OCI-LY1 (cell line): ENCODE measurements around the gene IQCM.

Experiments
- H2AFZ ChIP-seq: fragments of 200-600 bp; sonication (generic), shearing (Covaris generic); 2 replicates; pipeline ENCODE4 v1.6.0; 2014; ENCODE audit warnings: antibody characterized with exemption, mild to moderate bottlenecking, low read length
- H3F3A ChIP-seq: fragments of 200-600 bp; sonication (generic), shearing (Covaris generic); 2 replicates; pipeline ENCODE4 v1.6.0; 2014; ENCODE audit warnings: mild to moderate bottlenecking, antibody characterized with exemption, low read length, moderate library complexity; ENCODE audit not compliant: insufficient read depth
- H3K27ac ChIP-seq: fragments of 200-600 bp; sonication (generic); 2 replicates; pipeline ENCODE4 v1.5.1; 2014; ENCODE audit warnings: low read length, mixed run types, mild to moderate bottlenecking, low read depth; ENCODE audit not compliant: poor library complexity, severe bottlenecking
- H3K27me3 ChIP-seq: fragments of 200-600 bp; sonication (generic); 2 replicates; pipeline ENCODE4 v1.6.0; 2014; ENCODE audit warnings: antibody characterized with exemption, mild to moderate bottlenecking, low read length, moderate library complexity; ENCODE audit not compliant: insufficient read depth
- H3K36me3 ChIP-seq: fragments of 200-600 bp; sonication (generic); 2 replicates; pipeline ENCODE4 v1.6.1; 2014; ENCODE audit warnings: mild to moderate bottlenecking, antibody characterized with exemption, low read length, moderate library complexity, mixed read lengths; ENCODE audit not compliant: insufficient read depth
- H3K4me1 ChIP-seq: fragments of 200-600 bp; sonication (generic); 2 replicates; pipeline ENCODE4 v1.5.1; 2014; ENCODE audit warnings: mild to moderate bottlenecking, low read length, moderate library complexity; ENCODE audit not compliant: insufficient read depth, severe bottlenecking
- H3K4me2 ChIP-seq: fragments of 200-600 bp; sonication (generic), shearing (Covaris generic); 2 replicates; pipeline ENCODE4 v1.6.1; 2014; ENCODE audit warnings: low read length
- H3K4me3 ChIP-seq: fragments of 200-600 bp; sonication (generic); 2 replicates; pipeline ENCODE4 v1.5.1; 2014; ENCODE audit warnings: low read length, low read depth, mild to moderate bottlenecking, mixed read lengths; ENCODE audit not compliant: poor library complexity, severe bottlenecking
- H3K79me2 ChIP-seq: fragments of 200-600 bp; shearing (Covaris generic); 2 replicates; pipeline ENCODE4 v1.6.1; 2016; ENCODE audit warnings: mixed run types, low read length, mixed read lengths; ENCODE audit not compliant: insufficient read depth
- H3K9ac ChIP-seq: fragments of 200-600 bp; sonication (generic), shearing (Covaris generic); 2 replicates; pipeline ENCODE4 v1.6.1; 2014; ENCODE audit warnings: mild to moderate bottlenecking, low read length, mixed read lengths
- H3K9me2 ChIP-seq: fragments of 200-600 bp; sonication (generic), shearing (Covaris generic); 2 replicates; pipeline ENCODE4 v1.6.1; 2014; ENCODE audit warnings: low read depth, mild to moderate bottlenecking, low read length, mixed read lengths
- H3K9me3 ChIP-seq: fragments of 200-600 bp; shearing (Covaris generic); 2 replicates; pipeline ENCODE4 v1.6.1; 2014; ENCODE audit warnings: low read length, mixed read lengths
- H4K20me1 ChIP-seq: fragments of 200-600 bp; sonication (generic), shearing (Covaris generic); 2 replicates; pipeline ENCODE4 v1.6.0; 2016; ENCODE audit warnings: mild to moderate bottlenecking, low read length; ENCODE audit not compliant: insufficient read depth
- CTCF ChIP-seq: fragments of 200-600 bp; sonication (generic), shearing (Covaris generic); IDR thresholded peaks from 2 replicates; pipeline ENCODE4 v1.5.1; 2017; ENCODE audit warnings: mild to moderate bottlenecking, antibody characterized with exemption, low read length, moderate library complexity, mixed read lengths
- EZH2 ChIP-seq: fragments of 200-600 bp; sonication (generic), shearing (Covaris generic); IDR thresholded peaks from 2 replicates; pipeline ENCODE4 v1.8.0; 2017; ENCODE audit warnings: borderline replicate concordance, mixed run types, mild to moderate bottlenecking, antibody characterized with exemption, low read length, moderate library complexity, mixed read lengths

IQCM gene

GRCh38 chr4:149799546-149799945, 16.1 kb downstream of the IQCM start:
- no peak overlapping the region for H2AFZ ChIP-seq
- no peaks in the 10 kb centered on the region for H3K79me2 ChIP-seq
- no peaks in the 10 kb centered on the region for H3K9me2 ChIP-seq
- H3K27ac ChIP-seq, result no peak overlapping the region
- H3K4me3 ChIP-seq, result no peak overlapping the region
- H3K36me3 ChIP-seq, result no peaks in the 10 kb centered on the region
- H3K9me3 ChIP-seq, result no peaks in the 10 kb centered on the region
- no peak overlapping the region for H3K4me2 ChIP-seq
- H3K4me1 ChIP-seq, result no peaks in the 10 kb centered on the region
- H3K9ac ChIP-seq, result no peak overlapping the region
- H4K20me1 ChIP-seq, result no peaks in the 10 kb centered on the region
- H3K27me3 ChIP-seq, result no peaks in the 10 kb centered on the region
- TF ChIP-seq EZH2, result no peak
- no peak for TF ChIP-seq CTCF
- no peaks in the 10 kb centered on the region for H3F3A ChIP-seq

DNA sequence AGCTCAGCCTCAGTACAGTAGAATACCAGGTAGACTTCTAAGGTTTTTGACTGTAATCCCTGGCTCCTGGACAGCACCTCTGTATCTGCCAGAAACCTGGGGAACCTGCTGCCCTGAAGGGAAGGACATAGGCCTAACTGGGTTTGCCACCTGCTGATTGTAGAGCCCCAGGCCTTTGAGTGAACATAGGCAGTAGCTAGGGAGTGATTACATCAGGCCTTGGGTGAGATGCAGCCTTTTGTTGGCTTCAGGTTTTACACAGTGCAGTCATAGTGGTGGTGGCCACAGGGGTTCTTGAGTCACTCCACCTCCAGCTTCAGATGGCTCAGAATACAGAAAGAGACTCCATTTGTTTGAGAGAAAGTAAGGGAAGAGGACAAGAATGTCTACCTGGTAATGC, 19.3 kb downstream of the IQCM start:
- Histone ChIP-seq H3K4me1 (no peaks in the 10 kb centered on the region), H2AFZ (no peak overlapping the region), H3K9me3 (no peaks in the 10 kb centered on the region), H3K27me3 (no peaks in the 10 kb centered on the region), H3K4me3 (no peak overlapping the region), H3K27ac (no peak overlapping the region), H3K36me3 (no peaks in the 10 kb centered on the region), H3K9me2 (no peaks in the 10 kb centered on the region), H4K20me1 (no peaks in the 10 kb centered on the region), H3F3A (no peaks in the 10 kb centered on the region), H3K79me2 (no peaks in the 10 kb centered on the region), H3K4me2 (no peak overlapping the region), H3K9ac (no peak overlapping the region)
- no peak for TF ChIP-seq EZH2
- no peak for TF ChIP-seq CTCF

DNA sequence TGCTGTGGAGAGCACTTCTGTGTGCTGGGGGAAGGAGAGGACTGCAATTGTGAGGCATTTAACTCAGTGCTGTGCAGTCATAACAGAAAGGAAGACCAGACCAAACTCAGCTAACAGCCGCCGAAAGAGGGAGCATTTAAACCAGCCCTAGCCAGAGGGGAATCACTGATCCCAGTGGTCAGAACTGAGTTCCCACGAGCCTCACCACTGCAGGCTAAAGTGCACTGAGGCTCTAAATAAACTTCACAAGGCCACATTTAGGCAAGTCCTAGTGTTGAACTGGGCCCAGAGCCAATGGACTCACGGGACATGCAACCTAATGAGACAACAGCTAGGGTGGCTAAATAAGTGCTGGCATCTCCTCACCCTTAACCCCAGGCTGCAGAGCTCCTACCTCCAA, 20.4 kb downstream of the IQCM start:
- Histone ChIP-seq H3K4me3 (no peak overlapping the region), H3K4me1 (no peaks in the 10 kb centered on the region), H2AFZ (no peak overlapping the region), H3K4me2 (no peak overlapping the region), H3K27me3 (no peaks in the 10 kb centered on the region), H4K20me1 (no peaks in the 10 kb centered on the region), H3K27ac (no peak overlapping the region), H3K9ac (no peak overlapping the region), H3K36me3 (no peaks in the 10 kb centered on the region), H3K79me2 (no peaks in the 10 kb centered on the region), H3K9me3 (no peaks in the 10 kb centered on the region), H3K9me2 (no peaks in the 10 kb centered on the region), H3F3A (no peaks in the 10 kb centered on the region)
- no peak for TF ChIP-seq CTCF
- no peak for TF ChIP-seq EZH2
